ACHN (cell line): ENCODE results near the gene ITGB3BP.
"Not testable (repeated sequence)": the region's sequence is repeated elsewhere in the genome, so short reads cannot be mapped to it uniquely, and the experiment has no call there.

Source experiments
- DNase-seq: peaks from one replicate; pipeline ENCODE4 v3.0.0-alpha.2; 2015
- in situ Hi-C: cut with HindIII; loops from 2 replicates; pipeline ENCODE4 v1.10.0; 2017; ENCODE audit warnings: low sequenced_read_pairs, low pct_ligation_motif_present, low pct_unique_long_range_greater_than_20kb

The ITGB3BP gene, protein sequence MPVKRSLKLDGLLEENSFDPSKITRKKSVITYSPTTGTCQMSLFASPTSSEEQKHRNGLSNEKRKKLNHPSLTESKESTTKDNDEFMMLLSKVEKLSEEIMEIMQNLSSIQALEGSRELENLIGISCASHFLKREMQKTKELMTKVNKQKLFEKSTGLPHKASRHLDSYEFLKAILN

DNA sequence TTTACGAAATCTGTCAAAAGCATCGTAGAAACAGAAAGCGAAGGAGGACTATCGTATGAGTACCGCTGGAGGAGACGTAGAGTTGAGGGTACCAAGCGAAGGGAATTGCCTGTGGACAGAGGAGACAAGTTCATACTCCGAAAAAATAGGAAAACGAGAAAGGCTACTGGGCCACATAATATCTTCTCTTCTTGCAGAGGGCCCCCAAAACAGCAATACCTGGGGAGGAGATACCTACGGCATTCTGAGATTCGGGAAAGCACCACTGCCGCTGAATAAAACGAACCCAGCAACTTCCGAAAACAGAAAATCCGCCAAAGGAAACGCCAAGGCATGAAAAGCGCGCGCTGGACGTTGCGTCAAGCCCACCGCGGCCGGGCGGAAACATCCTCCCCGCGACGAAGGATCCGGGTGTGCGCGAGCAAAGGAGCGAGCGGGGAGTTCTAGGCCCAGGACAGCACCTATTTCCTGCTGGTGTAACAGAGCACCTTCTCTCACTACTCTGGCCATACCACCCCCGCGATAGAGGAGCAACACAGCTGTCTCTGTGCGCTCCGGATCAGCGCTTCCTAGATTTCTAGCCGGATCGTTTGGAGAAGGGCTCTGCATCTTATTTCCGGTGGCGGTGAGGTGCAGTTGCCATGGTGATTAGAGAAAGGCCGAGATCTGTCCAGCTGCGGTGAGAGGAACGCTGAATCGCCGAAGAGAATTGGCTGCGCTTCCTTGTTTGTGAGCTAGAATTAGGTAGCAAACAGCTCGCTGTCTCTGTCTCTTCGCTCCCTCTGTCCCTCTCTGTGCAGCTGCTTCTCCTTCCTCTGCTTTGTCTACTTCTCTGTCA, at the start of gene ITGB3BP, which contains the start of gene EFCAB7:
Gene ITGB3BP (minus strand): TSS at position 335 of the 838 bp plus-strand sequence. CDS start 92 bp downstream, at position 243.
Gene EFCAB7 (plus strand): TSS at position 635 of the 838 bp plus-strand sequence. CDS start 2,048 bp downstream, outside the sequence.
- in situ Hi-C loops = no loop called here
- DNase-seq = peak; percentile 93

DNA sequence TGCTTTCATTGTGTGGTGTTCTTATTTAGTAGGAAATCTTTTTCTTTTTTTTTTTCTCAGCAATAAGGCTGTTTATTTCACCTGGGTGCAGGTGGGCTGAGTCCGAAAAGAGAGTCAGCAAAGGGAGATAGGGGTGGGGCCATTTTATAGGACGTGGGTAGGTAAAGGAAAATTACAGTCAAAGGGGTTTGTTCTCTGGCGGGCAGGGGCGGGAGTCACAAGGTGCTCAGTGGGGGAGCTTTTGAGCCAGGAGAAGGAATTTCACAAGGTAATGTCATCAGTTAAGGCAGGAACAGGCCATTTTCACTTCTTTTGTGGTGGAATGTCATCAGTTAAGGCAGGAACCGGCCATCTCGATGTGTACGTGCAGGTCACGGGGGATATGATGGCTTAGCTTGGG, 49.7 kb upstream of the ITGB3BP start:
- in situ Hi-C loops = not testable (repeated sequence)

GRCh38 chr1:63569640-63570316, 46.8 kb upstream of the ITGB3BP start:
- in situ Hi-C loops = no loop called here
- no peak for DNase-seq

More for the DNA sequence above, 49.7 kb upstream of the ITGB3BP start:
- DNase-seq = not testable (repeated sequence)

GRCh38 chr1:63569068-63569467, 46.0 kb upstream of the ITGB3BP start:
- in situ Hi-C loops = no loop called here
- DNase-seq = no peak

DNA sequence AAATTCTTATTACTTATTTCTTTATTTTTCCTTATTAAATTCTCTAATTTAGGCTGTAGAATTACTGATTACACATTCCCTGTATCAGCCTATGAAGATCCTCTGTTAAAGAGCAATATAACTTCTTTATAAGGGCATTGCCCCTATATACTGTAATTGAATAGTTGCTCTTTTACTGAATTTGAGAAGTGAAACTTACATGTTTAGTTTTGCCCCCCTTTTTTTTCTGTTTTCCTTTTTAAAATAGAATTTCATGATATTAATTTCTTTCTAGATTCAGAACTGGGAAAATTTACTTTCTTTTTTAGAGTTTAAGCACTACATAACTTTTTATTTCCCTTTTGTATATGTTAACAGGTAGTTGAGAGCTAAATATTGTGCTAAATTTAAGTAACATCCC, 40.7 kb upstream of the ITGB3BP start:
- DNase-seq = no peak
- in situ Hi-C loops = no loop called here

- in situ Hi-C loops = no loop called here
Measured at GRCh38 chr1:63559357-63559756, 36.3 kb upstream of the ITGB3BP start.

DNA sequence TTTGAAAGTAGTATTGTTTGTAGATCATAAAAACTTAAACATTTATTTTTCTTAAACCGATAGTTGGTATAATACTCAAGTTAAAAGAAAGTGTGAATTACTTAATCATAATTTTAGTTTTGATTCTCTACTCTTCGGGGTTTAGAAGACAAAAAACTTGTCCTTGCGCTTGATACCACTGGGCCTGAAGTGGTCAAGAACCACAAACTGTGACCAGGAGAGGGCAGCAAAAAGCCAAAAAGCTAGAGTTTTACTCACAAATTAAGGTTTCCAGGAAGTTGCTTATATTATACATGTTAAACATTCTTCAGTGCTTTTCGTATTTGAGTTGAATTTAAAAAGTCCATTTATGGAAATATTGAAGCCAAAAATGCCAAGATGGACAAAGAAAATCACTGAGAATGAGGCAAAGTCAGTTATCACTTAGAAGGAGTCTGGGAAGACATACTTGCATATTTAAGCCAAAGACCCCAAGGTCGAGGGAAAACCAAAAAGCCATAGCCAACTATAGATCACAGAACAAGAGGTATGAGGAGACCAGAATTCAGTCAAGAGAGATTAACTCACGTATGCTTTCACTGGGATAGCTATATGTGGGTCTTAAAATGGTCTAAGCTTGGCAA, 34.5 kb upstream of the ITGB3BP start:
- in situ Hi-C loops = no loop called here

More at GRCh38 chr1:63559357-63559756, 36.3 kb upstream of the ITGB3BP start:
- no peak for DNase-seq

GRCh38 chr1:63555480-63555879, 32.5 kb upstream of the ITGB3BP start:
- DNase-seq = no peak
- in situ Hi-C loops = no loop called here

More for the DNA sequence above, 34.5 kb upstream of the ITGB3BP start:
- peak; percentile 55 for DNase-seq

GRCh38 chr1:63548877-63549276, 25.9 kb upstream of the ITGB3BP start:
- DNase-seq = no peak
- in situ Hi-C loops = no loop called here

- in situ Hi-C loops = no loop called here
Measured at GRCh38 chr1:63548303-63548702, 25.3 kb upstream of the ITGB3BP start.

DNA sequence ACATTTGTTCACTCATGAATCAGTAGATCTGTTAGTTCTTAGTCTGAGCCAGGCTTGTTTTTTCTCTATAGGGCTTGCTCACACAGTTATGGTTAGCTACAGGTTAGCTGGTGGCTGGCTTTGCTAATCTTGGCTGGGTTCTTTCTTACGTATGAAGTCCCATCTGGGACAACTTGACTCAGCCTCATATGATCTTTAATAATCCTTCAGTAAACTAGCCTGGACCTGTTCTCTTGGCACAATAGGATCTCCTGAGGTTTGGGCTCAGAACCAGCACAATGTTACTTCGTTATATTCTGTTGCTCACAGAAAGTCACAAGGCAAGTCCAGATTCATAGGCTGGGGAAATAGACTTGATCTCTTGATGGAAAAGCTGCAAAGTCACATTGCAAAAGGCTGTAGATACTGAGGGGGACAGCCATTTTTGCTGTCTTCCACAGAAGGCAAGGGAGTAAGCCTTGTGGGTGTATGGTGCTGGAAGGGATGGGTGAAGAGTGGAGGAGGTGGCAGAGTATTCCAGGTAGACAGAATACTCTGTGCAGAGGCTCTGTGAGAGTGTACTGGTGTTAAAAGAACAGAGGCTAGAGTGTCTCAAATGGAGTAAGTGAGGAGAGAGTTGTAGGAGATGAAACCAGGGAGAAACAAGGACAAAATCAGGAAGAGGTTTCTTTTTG, 24.7 kb upstream of the ITGB3BP start:
- DNase-seq = no peak
- in situ Hi-C loops = no loop called here

More at GRCh38 chr1:63548303-63548702, 25.3 kb upstream of the ITGB3BP start:
- DNase-seq = no peak

DNA sequence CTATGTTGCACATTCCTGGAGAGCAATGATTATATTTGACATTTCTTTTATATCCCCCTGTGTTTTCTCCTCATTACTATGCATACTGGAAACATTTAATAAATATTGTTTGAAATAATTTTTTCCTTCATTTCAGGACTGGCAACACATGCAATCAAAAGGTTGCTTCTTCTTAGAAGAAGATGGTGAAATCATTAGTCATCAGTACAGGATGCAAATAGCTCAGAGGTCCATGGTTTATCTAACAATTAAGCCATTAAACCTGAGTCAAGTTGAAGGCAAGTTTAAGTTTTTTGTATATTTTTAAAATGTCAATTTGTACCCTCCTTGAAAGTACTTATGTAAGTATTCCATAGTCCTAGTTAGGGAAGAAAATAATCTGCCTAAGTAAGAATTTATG, 22.8 kb upstream of the ITGB3BP start:
- no peak for DNase-seq
- in situ Hi-C loops = no loop called here

DNA sequence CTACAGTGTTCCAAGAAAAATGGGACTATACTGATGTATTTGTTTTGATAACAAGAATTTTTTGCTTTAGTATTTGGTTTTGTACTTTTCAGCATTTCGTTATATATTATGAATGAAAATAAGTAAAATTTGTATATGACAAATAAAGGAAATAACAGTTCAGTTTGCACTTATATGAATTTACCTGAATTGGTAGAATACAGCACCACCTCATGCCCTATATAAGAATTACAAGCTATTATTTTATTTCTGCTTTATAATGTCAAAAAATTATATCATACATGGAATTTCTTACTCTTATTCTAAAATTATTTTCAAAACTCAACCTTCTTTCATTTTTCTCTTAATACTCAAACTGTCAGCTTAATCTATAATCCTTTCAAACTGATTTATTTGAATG, 14.9 kb upstream of the ITGB3BP start:
- in situ Hi-C loops = no loop called here
- DNase-seq = peak; percentile 16

DNA sequence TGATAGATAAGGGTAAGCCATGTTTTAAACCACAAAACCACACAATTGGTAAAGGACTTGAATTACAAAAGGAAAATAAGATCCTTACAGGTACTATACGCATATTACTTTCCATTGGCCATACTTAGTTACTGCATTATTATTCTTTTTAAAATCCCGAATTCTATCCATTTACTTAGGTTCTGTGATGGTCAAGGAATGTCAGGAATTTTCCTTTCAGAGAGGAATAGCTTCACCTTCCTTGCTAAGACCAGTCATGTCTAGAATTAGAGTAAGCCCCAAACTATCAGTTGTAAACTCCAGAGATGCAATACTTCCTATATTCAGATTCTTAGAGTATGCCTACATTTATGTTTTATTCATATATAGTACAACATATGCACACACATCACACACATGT, 14.0 kb upstream of the ITGB3BP start:
- in situ Hi-C loops = no loop called here
- DNase-seq = no peak

DNA sequence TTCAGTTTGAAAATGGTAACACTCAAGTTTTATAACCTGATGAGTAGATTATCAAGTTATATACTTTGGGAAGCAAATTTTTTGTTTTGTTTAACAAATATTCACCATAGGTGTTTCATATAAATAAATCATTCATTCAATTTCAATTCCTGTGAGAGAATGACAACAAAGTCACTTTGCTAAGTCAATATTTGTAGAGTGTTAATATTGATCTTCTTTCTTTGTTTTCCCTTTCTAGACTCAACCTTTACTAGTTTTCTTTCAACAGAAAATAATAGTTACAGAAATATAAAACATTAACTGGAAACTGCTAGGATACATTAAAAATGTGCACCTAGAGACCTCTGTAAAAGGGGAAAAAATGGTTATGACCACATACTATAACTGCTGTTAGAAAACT, 11.4 kb upstream of the ITGB3BP start:
- no peak for DNase-seq
- in situ Hi-C loops = no loop called here

GRCh38 chr1:63533931-63534330, 10.9 kb upstream of the ITGB3BP start:
- in situ Hi-C loops = no loop called here
- DNase-seq = no peak

- in situ Hi-C loops = no loop called here
- DNase-seq = no peak
Measured at GRCh38 chr1:63532727-63533126, 9.7 kb upstream of the ITGB3BP start.

GRCh38 chr1:63524201-63524600, 1.2 kb upstream of the ITGB3BP start:
- DNase-seq = peak; percentile 9
- in situ Hi-C loops = no loop called here
